ENCODE data around the gene NPAS2. TPM values are rescaled to one million over a fixed set of nuclear protein-coding genes. Genes with fewer than 3 reads are reported as not detected.

Gene NPAS2
- total RNA-seq: 10 to 100 TPM; 30.1 to 56.9 TPM
- long read RNA-seq, donor 1, partial matches to known transcripts: 5 of 14 reads
- long read RNA-seq, donor 1, other reads (novel, unspliced or antisense): 9 of 14 reads
- long read RNA-seq, donor 2, partial matches to known transcripts: 16 of 23 reads
- long read RNA-seq, donor 2, other reads (novel, unspliced or antisense): 6 of 23 reads

GRCh38 chr2:100819370-100820272, at the start of gene NPAS2:
TSS of gene NPAS2 (plus strand) at chr2:100820139. CDS start at chr2:100904755, 84,616 bp downstream.
- intact Hi-C loops (cut with DNase I): loop anchor here (5.0 to 10.0 kb wide), 5 partner anchors 52 to 163 kb away; no protein-coding TSS in a partner anchor
- no peak for DNase-seq (ENCODE audit: low spot score)

- intact Hi-C loops (cut with DNase I): no loop called here
- DNase-seq (ENCODE audit: low spot score): no peak
These were observed 48.8 kb upstream of the NPAS2 start for GRCh38 chr2:100771125-100771524.

- DNase-seq (ENCODE audit: low spot score): no peak
- intact Hi-C loops (cut with DNase I): no loop called here
These were observed 46.4 kb upstream of the NPAS2 start for GRCh38 chr2:100773538-100773937.

GRCh38 chr2:100776445-100776844, 43.5 kb upstream of the NPAS2 start:
- intact Hi-C loops (cut with DNase I): no loop called here
- DNase-seq (ENCODE audit: low spot score): no peak

GRCh38 chr2:100778637-100779450, 41.1 kb upstream of the NPAS2 start:
- no peak for DNase-seq (ENCODE audit: low spot score)
- intact Hi-C loops (cut with DNase I): no loop called here

GRCh38 chr2:100779908-100780202, 40.1 kb upstream of the NPAS2 start:
- DNase-seq (ENCODE audit: low spot score): no peak
- intact Hi-C loops (cut with DNase I): no loop called here

- intact Hi-C loops (cut with DNase I): no loop called here
- no peak for DNase-seq (ENCODE audit: low spot score)
These were observed 39.5 kb upstream of the NPAS2 start for GRCh38 chr2:100780203-100781008.

GRCh38 chr2:100781009-100781325, 39.0 kb upstream of the NPAS2 start:
- DNase-seq (ENCODE audit: low spot score): no peak

GRCh38 chr2:100781523-100782379, 38.2 kb upstream of the NPAS2 start:
- intact Hi-C loops (cut with DNase I): no loop called here
- DNase-seq (ENCODE audit: low spot score): no peak

More at GRCh38 chr2:100781009-100781325, 39.0 kb upstream of the NPAS2 start:
- intact Hi-C loops (cut with DNase I): no loop called here

- intact Hi-C loops (cut with DNase I): no loop called here
- no peak for DNase-seq (ENCODE audit: low spot score)
These were observed 37.5 kb upstream of the NPAS2 start for GRCh38 chr2:100782380-100782878.

GRCh38 chr2:100783987-100784386, 36.0 kb upstream of the NPAS2 start:
- intact Hi-C loops (cut with DNase I): no loop called here
- DNase-seq (ENCODE audit: low spot score): no peak

GRCh38 chr2:100784681-100785080, 35.3 kb upstream of the NPAS2 start:
- intact Hi-C loops (cut with DNase I): no loop called here
- no peak for DNase-seq (ENCODE audit: low spot score)

GRCh38 chr2:100785626-100786296, 34.2 kb upstream of the NPAS2 start:
- DNase-seq (ENCODE audit: low spot score): no peak
- intact Hi-C loops (cut with DNase I): no loop called here

- intact Hi-C loops (cut with DNase I): no loop called here
- no peak for DNase-seq (ENCODE audit: low spot score)
These were observed 33.7 kb upstream of the NPAS2 start for GRCh38 chr2:100786297-100786658.

- intact Hi-C loops (cut with DNase I): no loop called here
- no peak for DNase-seq (ENCODE audit: low spot score)
These were observed 33.0 kb upstream of the NPAS2 start for GRCh38 chr2:100786985-100787384.

GRCh38 chr2:100789361-100789760, 30.6 kb upstream of the NPAS2 start:
- intact Hi-C loops (cut with DNase I): no loop called here
- no peak for DNase-seq (ENCODE audit: low spot score)

GRCh38 chr2:100791294-100791935, 28.5 kb upstream of the NPAS2 start:
- DNase-seq (ENCODE audit: low spot score): no peak
- intact Hi-C loops (cut with DNase I): no loop called here
